Stimulated activated CD4-positive, alpha-beta T cell treated with anti-CD3 and anti-CD28 coated beads, TNF-alpha, amount 100 ng/mL, for 24 hours (primary cell): Measurements from ENCODE around the gene RSRP1.
"Not testable (repeated sequence)": the region's sequence is repeated elsewhere in the genome, so short reads cannot be mapped to it uniquely, and the experiment has no call there.

Experiments used
- DNase-seq, 3 experiments: peaks; one replicate each; pipeline ENCODE4 v3.0.0-alpha.2; 2020; ENCODE audit warnings: low read depth in 3 of 3

The RSRP1 gene

GRCh38 chr1:25257196-25257595 is 9.9 kb upstream of the RSRP1 start:
- DNase-seq = no peak

- DNase-seq = no peak
Observed at GRCh38 chr1:25256578-25256965, 9.3 kb upstream of the RSRP1 start.

DNA sequence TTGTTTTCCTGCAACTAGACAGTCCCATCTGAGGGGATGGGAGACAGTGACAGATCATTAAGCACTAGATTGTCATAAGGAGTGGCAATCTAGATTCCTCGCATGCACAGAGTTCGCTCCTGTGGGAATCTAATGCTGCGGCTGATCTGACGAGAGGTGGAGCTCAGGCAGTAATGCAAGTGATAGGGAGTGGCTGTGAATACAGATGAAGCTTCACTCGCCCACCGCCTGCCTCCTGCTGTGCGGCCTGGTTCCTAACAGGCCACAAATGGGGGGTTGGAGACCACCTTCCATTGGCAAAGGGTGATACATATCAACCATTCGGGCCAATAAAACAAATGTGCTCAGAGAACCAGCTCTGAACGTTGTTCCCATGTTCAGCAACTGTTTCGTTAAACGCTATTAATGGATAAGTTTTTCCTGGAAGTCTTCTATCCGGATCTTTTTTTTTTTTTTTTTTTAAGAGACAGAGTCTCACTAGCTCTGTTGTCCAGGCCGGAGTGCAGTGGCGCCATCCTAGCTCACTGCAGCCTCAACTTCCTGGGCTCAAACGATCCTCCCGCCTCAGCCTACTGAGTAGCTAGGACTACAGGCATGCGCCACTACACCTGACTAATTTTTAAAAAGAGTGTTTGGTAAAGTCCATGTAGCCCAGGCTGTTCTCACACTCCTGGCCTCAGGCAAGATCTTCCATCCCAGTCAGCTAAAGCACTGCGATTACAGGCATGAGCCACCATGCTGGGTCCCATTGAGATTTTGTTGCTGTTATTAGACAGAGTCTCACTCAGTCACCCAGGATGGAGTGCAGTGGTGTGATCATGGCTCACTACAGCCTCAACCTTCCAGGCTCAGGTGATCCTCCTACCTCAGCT is 8.7 kb upstream of the RSRP1 start:
- DNase-seq = no peak

DNA sequence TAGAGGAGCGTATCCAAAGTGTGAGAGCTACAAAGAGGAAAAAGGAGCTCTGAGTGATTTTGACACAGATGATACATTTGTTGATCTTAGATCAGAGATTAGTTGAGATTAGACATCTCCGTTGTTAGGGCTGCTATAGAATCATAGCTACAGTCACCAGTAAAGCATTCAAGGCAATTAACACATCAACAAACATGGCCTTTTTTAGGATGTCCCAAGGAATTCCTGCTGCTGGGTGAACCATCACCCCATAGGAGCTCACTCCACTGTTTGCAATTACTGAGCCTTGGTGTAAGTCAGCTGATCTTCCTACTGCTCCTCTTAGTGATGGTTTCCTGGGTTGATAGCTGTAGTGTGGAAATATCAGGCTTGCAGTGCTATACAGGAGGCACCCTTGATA is 6.7 kb upstream of the RSRP1 start:
- no peak for DNase-seq

GRCh38 chr1:25247829-25248754 is 838 bp upstream of the RSRP1 start:
- DNase-seq = no peak

GRCh38 chr1:25246600-25247023 is 642 bp downstream of the RSRP1 start:
- DNase-seq = peak in 1 of 3 experiments; percentile 32

- DNase-seq = no peak
Observed at GRCh38 chr1:25245809-25246599, 1.2 kb downstream of the RSRP1 start.

GRCh38 chr1:25245393-25245792 is 1.9 kb downstream of the RSRP1 start:
- no peak for DNase-seq

DNA sequence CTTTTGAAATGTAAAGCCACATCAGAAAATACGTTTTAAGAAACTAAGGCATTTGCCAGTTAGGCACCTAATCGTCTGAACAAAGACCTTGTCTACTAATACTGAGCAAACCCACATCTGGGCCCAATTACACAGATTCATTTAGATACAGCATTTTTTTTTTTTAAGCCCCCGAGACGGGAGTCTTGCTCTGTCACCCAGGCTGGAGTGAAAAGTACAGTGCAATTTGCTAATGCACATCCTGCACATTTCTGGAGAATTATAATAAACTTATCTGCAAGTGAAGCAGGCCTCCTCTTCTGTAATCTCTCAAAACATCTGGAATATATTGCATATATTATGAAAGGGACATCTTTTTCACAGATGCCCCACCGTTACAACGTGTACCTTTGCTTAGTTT is 3.3 kb downstream of the RSRP1 start:
- no peak for DNase-seq

GRCh38 chr1:25239681-25240541 is 7.3 kb downstream of the RSRP1 start:
- DNase-seq = peak; percentile 81 to 95 (median 88)

GRCh38 chr1:25238046-25238445 is 9.2 kb downstream of the RSRP1 start:
- DNase-seq = no peak

DNA sequence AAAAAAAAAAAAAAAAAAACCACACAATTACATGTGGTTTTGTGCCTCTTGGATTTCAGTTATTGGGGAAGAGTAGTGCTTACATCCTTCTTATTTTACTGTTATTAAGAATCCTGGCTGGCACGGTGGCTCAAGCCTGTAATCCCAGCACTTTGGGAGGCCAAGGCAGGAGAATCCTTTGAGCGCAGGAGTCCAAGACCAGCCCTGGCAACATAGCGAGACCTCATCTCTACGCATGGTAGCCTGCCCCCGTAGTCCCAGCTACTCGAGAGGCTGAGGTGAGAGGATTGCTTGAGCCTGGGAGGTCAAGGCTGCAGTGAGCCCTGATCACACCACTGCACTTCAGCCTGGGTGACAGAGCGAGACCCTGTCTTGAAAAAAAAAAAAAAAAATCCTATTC is 11.0 kb downstream of the RSRP1 start:
- not testable (repeated sequence) for DNase-seq

GRCh38 chr1:25235411-25235810 is 11.8 kb downstream of the RSRP1 start:
- not testable (repeated sequence) for DNase-seq

- peak in 2 of 3 experiments; percentile 38 to 53 for DNase-seq
Observed at GRCh38 chr1:25232866-25233784, 14.1 kb downstream of the RSRP1 start.

DNA sequence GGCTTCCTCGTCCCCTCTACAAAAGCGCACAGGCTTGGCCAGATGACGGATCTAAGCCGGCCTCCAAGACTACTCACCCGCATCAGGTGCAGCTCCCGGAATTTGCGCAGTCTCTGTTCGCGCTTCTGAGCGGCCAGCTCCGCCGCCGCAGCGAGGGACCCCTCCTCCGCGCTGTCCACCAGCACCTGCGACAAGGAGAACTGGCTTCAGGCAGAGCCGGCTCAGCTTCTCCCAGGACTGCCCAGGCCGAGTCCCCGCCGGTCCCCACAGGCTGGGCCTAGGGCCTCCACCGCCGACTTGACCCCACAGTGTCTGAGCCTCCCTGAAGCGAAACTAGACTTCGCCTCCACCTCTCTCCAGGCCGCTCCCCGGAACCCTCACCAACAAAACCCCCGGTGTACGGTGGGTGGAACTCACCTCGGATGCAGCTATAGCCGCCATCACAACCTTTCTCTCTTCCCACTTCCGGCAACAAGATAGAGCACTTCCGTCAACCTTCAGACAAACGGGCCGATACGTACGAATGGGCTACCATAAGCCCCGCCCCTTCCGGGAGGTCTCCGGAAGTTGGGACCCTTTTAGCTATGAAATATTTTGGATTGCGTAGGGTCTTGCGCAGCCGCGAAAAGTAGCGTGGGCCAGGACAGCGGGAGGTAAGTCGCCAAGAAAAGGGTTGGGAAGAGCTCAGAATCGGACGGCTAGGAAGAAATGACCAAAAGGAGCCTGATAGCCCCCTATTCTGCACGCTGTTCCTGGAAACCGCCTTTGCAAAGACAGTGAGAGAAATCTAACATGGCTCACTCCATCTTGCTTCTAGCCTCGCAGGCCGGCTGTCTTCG is 15.0 kb downstream of the RSRP1 start, which contains the start of gene SYF2:
TSS of gene SYF2 (minus strand) at position 476 of the 839 bp plus-strand sequence. CDS start at position 441, 35 bp downstream.
- DNase-seq = peak; percentile 81 to 89 (median 82)

DNA sequence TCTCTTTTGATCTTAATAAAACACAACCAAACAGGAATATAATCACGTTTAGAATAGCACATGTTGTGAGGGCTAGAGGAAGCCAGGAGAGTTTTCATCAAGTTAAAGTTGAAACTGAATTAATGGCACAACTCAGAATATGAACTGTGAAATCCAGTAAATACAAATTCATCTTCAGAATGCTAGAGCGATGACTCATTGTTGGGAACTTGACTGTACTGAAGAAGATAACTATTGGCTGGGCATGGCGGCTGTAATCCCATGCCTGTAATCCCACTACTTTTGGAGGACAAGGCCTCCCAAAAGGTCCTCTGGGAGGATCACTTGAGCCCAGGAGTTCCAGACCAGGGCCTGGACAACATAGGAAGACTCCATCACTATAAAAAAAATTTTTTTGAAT is 23.8 kb downstream of the RSRP1 start:
- no peak for DNase-seq

DNA sequence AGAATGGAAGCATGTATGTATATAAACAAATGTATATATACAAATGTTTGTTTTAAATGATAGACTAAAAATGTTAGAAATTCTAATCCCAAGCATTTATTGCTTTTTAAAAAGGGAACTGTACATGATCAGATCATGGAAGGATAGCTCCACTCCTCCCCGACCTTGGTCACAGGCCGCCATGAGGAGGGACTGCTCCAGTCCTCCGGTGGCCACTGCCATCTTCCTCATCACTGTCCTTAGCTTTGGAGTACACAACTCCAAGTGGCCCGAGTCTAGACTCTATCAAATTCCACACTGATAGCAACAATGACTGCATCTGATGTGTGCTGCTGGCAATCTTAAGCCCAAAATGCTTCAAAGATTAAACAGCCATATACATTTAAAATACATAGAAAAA is 24.6 kb downstream of the RSRP1 start:
- no peak for DNase-seq

GRCh38 chr1:25220666-25221065 is 26.6 kb downstream of the RSRP1 start:
- no peak for DNase-seq
